ENCODE data around the gene PARP15. TPM values are rescaled to one million over a fixed set of nuclear protein-coding genes. Genes with fewer than 3 reads are reported as not detected.
"Not testable (repeated sequence)": the region's sequence is repeated elsewhere in the genome, so short reads cannot be mapped to it uniquely, and the experiment has no call there.

The PARP15 gene
- total and polyA plus RNA-seq, 5 donors from 2014 or later: 5.2 to 87.0 (median 8.2) TPM

- peak overlapping the region; percentile 95 to 96 (median 96) for H3K27ac Mint-ChIP-seq
- H3K36me3 Mint-ChIP-seq: peaks cover 14% of the 10 kb centered on the region
- H3K27me3 Mint-ChIP-seq: no peaks in the 10 kb centered on the region
- H3K9me3 ChIP-seq (ENCODE audit: control insufficient read depth in 2 of 2, low read length in 2 of 2): no peaks in the 10 kb centered on the region
- H3K4me3 ChIP-seq (ENCODE audit: low read depth, low read length): peak overlapping the region; percentile 99
- ATAC-seq (ENCODE audit: low read depth in 2 of 2): no peak
- H3K4me1 ChIP-seq (ENCODE audit: control insufficient read depth, insufficient read depth, low read length, poor library complexity, severe bottlenecking): peaks cover 51% of the 10 kb centered on the region
- peaks cover 26 to 71% (median 57%) of the 10 kb centered on the region in 4 donors for H3K4me1 Mint-ChIP-seq
- no peaks in the 10 kb centered on the region for H3K27me3 ChIP-seq (ENCODE audit: control insufficient read depth, insufficient read depth, low read length)
- peaks cover 11% of the 10 kb centered on the region for H3K36me3 ChIP-seq (ENCODE audit: control insufficient read depth, insufficient read depth, low read length)
- no peaks in the 10 kb centered on the region for H3K9me3 Mint-ChIP-seq
- peak overlapping the region; percentile 95 for H3K27ac ChIP-seq (ENCODE audit: insufficient read depth, low read length, poor library complexity, severe bottlenecking)
- peak overlapping the region; percentile 93 to 100 (median 95) for H3K4me3 Mint-ChIP-seq
- no peak for DNase-seq
Observed at GRCh38 chr3:122681284-122681973, 104.0 kb downstream of the PARP15 start.

- H3K27me3 Mint-ChIP-seq: no peaks in the 10 kb centered on the region
- peaks cover 31 to 74% (median 60%) of the 10 kb centered on the region in 4 donors for H3K4me1 Mint-ChIP-seq
- H3K36me3 ChIP-seq (ENCODE audit: control insufficient read depth, insufficient read depth, low read length): peaks cover 11% of the 10 kb centered on the region
- H3K4me1 ChIP-seq (ENCODE audit: control insufficient read depth, insufficient read depth, low read length, poor library complexity, severe bottlenecking): peaks cover 55% of the 10 kb centered on the region
- H3K4me3 Mint-ChIP-seq: peak overlapping the region; percentile 93 to 100 (median 95)
- H3K9me3 Mint-ChIP-seq: no peaks in the 10 kb centered on the region
- H3K27ac ChIP-seq (ENCODE audit: insufficient read depth, low read length, poor library complexity, severe bottlenecking): peak overlapping the region; percentile 95
- peak overlapping the region; percentile 95 to 96 (median 96) for H3K27ac Mint-ChIP-seq
- H3K27me3 ChIP-seq (ENCODE audit: control insufficient read depth, insufficient read depth, low read length): no peaks in the 10 kb centered on the region
- no peaks in the 10 kb centered on the region for H3K9me3 ChIP-seq (ENCODE audit: control insufficient read depth in 2 of 2, low read length in 2 of 2)
- H3K36me3 Mint-ChIP-seq: peaks cover 19% of the 10 kb centered on the region
- DNase-seq (no peak), ATAC-seq (ENCODE audit: low read depth in 2 of 2) (no peak)
- H3K4me3 ChIP-seq (ENCODE audit: low read depth, low read length): peak overlapping the region; percentile 99
Observed at GRCh38 chr3:122681974-122682409, 104.5 kb downstream of the PARP15 start.

GRCh38 chr3:122682778-122683411 is 105.4 kb downstream of the PARP15 start:
- H3K9me3 Mint-ChIP-seq; ATAC-seq (ENCODE audit: low read depth in 2 of 2); H3K9me3 ChIP-seq (ENCODE audit: control insufficient read depth in 2 of 2, low read length in 2 of 2); H3K27me3 ChIP-seq (ENCODE audit: control insufficient read depth, insufficient read depth, low read length); DNase-seq; H3K27me3 Mint-ChIP-seq: not testable (repeated sequence)
- Mint-ChIP-seq H3K4me3 (peak overlapping the region; percentile 93 to 100 (median 95)), H3K4me1 (peaks cover 32 to 80% (median 63%) of the 10 kb centered on the region in 4 donors), H3K36me3 (peaks cover 27% of the 10 kb centered on the region), H3K27ac (peak overlapping the region; percentile 82 to 96 (median 96))
- Histone ChIP-seq H3K27ac (ENCODE audit: insufficient read depth, low read length, poor library complexity, severe bottlenecking) (peak overlapping the region; percentile 95), H3K36me3 (ENCODE audit: control insufficient read depth, insufficient read depth, low read length) (peaks cover 11% of the 10 kb centered on the region), H3K4me1 (ENCODE audit: control insufficient read depth, insufficient read depth, low read length, poor library complexity, severe bottlenecking) (peaks cover 60% of the 10 kb centered on the region), H3K4me3 (ENCODE audit: low read depth, low read length) (peak overlapping the region; percentile 22)

- H3K9me3 Mint-ChIP-seq: no peaks in the 10 kb centered on the region
- Histone ChIP-seq H3K27ac (ENCODE audit: insufficient read depth, low read length, poor library complexity, severe bottlenecking) (no peak overlapping the region), H3K36me3 (ENCODE audit: control insufficient read depth, insufficient read depth, low read length) (peaks cover 29% of the 10 kb centered on the region), H3K4me3 (ENCODE audit: low read depth, low read length) (no peak overlapping the region), H3K4me1 (ENCODE audit: control insufficient read depth, insufficient read depth, low read length, poor library complexity, severe bottlenecking) (peaks cover 35% of the 10 kb centered on the region), H3K9me3 (ENCODE audit: control insufficient read depth in 2 of 2, low read length in 2 of 2) (no peaks in the 10 kb centered on the region), H3K27me3 (ENCODE audit: control insufficient read depth, insufficient read depth, low read length) (no peaks in the 10 kb centered on the region)
- H3K4me1 Mint-ChIP-seq: peaks cover 19 to 49% (median 39%) of the 10 kb centered on the region in 4 donors
- peak in 1 of 2 donors; percentile 20 for ATAC-seq (ENCODE audit: low read depth in 2 of 2)
- DNase-seq: peak in 1 of 3 donors; percentile 28
- H3K27me3 Mint-ChIP-seq: no peaks in the 10 kb centered on the region
- H3K4me3 Mint-ChIP-seq: peak overlapping the region in 1 of 4 donors; percentile 12
- H3K27ac Mint-ChIP-seq: peak overlapping the region in 2 of 3 donors; percentile 0 to 4
- peaks cover 45% of the 10 kb centered on the region for H3K36me3 Mint-ChIP-seq
Observed at GRCh38 chr3:122687298-122687697, 109.8 kb downstream of the PARP15 start.

Other genes starting within 250 kb of the PARP15 start
- gene MIX23, start 194.4 kb upstream of the PARP15 start, total RNA-seq: 14.1 TPM
- 10 to 100 TPM; 16.8 to 33.1 (median 24.8) TPM for gene MIX23, start 194.4 kb upstream of the PARP15 start, polyA plus RNA-seq
- 23.5 TPM for gene FAM162A, start 193.5 kb upstream of the PARP15 start, total RNA-seq
- gene FAM162A, start 193.5 kb upstream of the PARP15 start, polyA plus RNA-seq: 100 to 1,000 TPM; 103 to 126 (median 105) TPM
- 4.9 TPM for gene WDR5B, start 161.6 kb upstream of the PARP15 start, total RNA-seq
- 1 to 10 TPM; 2.0 to 2.5 (median 2.4) TPM for gene WDR5B, start 161.6 kb upstream of the PARP15 start, polyA plus RNA-seq
- gene KPNA1, start 62.7 kb upstream of the PARP15 start, total RNA-seq: 57.8 TPM
- gene KPNA1, start 62.7 kb upstream of the PARP15 start, polyA plus RNA-seq: 10 to 100 TPM; 41.4 to 50.0 (median 43.8) TPM
- 47.6 TPM for gene PARP9, start 13.3 kb upstream of the PARP15 start, total RNA-seq
- gene PARP9, start 13.3 kb upstream of the PARP15 start, polyA plus RNA-seq: 10 to 100 TPM; 24.2 to 41.9 (median 37.5) TPM
- 48.0 TPM for gene DTX3L, start 13.3 kb upstream of the PARP15 start, total RNA-seq
- 10 to 100 TPM; 25.9 to 32.8 (median 29.2) TPM for gene DTX3L, start 13.3 kb upstream of the PARP15 start, polyA plus RNA-seq
- gene PARP14, start 103.2 kb downstream of the PARP15 start, total RNA-seq: 89.7 TPM
- gene PARP14, start 103.2 kb downstream of the PARP15 start, polyA plus RNA-seq: 10 to 100 TPM; 14.2 to 20.3 (median 17.6) TPM
- gene HSPBAP1, start 216.2 kb downstream of the PARP15 start, total RNA-seq: 25.8 TPM
- 10 to 100 TPM in 2 of 4 donors, 1 to 10 TPM in 2; 8.7 to 13.6 (median 10.3) TPM for gene HSPBAP1, start 216.2 kb downstream of the PARP15 start, polyA plus RNA-seq
- gene SLC49A4, start 217.4 kb downstream of the PARP15 start, total RNA-seq: 6.3 TPM
- gene SLC49A4, start 217.4 kb downstream of the PARP15 start, polyA plus RNA-seq: 1 to 10 TPM; 2.3 to 3.3 (median 3.2) TPM